GM19351 (cell line): Measurements from ENCODE around the gene LANCL3.
A peak's percentile ranks its signal among the peaks of the same experiment; 100 is the strongest.

Experiments used
- ATAC-seq: cut with Tn5 transposase; IDR thresholded peaks from one replicate; pipeline ENCODE4 v1.9.1; 2021; ENCODE audit warnings: mild to moderate bottlenecking, moderate library complexity; ENCODE audit not compliant: unreplicated experiment

LANCL3 gene

GRCh38 chrX:37678574-37678973 lies 107.1 kb downstream of the LANCL3 start:
- ATAC-seq = no peak

- ATAC-seq = no peak
These were observed 107.8 kb downstream of the LANCL3 start for GRCh38 chrX:37679230-37679629.

- ATAC-seq = no peak
These were observed 108.4 kb downstream of the LANCL3 start for GRCh38 chrX:37679888-37680287.

- ATAC-seq = no peak
These were observed 113.0 kb downstream of the LANCL3 start for GRCh38 chrX:37684426-37684825.

- no peak for ATAC-seq
These were observed 113.5 kb downstream of the LANCL3 start for GRCh38 chrX:37684973-37685372.

GRCh38 chrX:37685381-37686359 lies 114.2 kb downstream of the LANCL3 start, which contains the start of gene XK:
Gene XK, plus strand, starts transcription at chrX:37685791. Its CDS starts 171 bp downstream, at chrX:37685962.
- ATAC-seq = peak; percentile 75

- ATAC-seq = no peak
These were observed 115.0 kb downstream of the LANCL3 start for GRCh38 chrX:37686369-37686995.

GRCh38 chrX:37686996-37687395 lies 115.5 kb downstream of the LANCL3 start:
- no peak for ATAC-seq

- ATAC-seq = no peak
These were observed 118.7 kb downstream of the LANCL3 start for GRCh38 chrX:37690119-37690518.

- no peak for ATAC-seq
These were observed 121.5 kb downstream of the LANCL3 start for GRCh38 chrX:37692918-37693317.

- no peak for ATAC-seq
These were observed 125.8 kb downstream of the LANCL3 start for GRCh38 chrX:37697169-37697760.

GRCh38 chrX:37701588-37701987 lies 130.1 kb downstream of the LANCL3 start:
- no peak for ATAC-seq

GRCh38 chrX:37711991-37712390 lies 140.5 kb downstream of the LANCL3 start:
- no peak for ATAC-seq

- peak; percentile 81 for ATAC-seq
These were observed 141.0 kb downstream of the LANCL3 start for GRCh38 chrX:37712458-37712857.

- ATAC-seq = no peak
These were observed 143.0 kb downstream of the LANCL3 start for GRCh38 chrX:37714479-37714878.

- ATAC-seq = no peak
These were observed 145.1 kb downstream of the LANCL3 start for GRCh38 chrX:37716602-37717001.

GRCh38 chrX:37717708-37718107 lies 146.2 kb downstream of the LANCL3 start:
- ATAC-seq = no peak

GRCh38 chrX:37722595-37722994 lies 151.1 kb downstream of the LANCL3 start:
- no peak for ATAC-seq

GRCh38 chrX:37726346-37726745 lies 154.9 kb downstream of the LANCL3 start:
- no peak for ATAC-seq
